HG03097 (cell line): Measurements from ENCODE around the gene ZW10.

Source experiments
- ATAC-seq: cut with Tn5 transposase; IDR thresholded peaks from one replicate; pipeline ENCODE4 v1.9.1; 2021; ENCODE audit not compliant: unreplicated experiment, low FRiP score

ZW10 gene

GRCh38 chr11:113701491-113701890, 72.0 kb downstream of the ZW10 start:
- ATAC-seq, result no peak

GRCh38 chr11:113698515-113698914, 75.0 kb downstream of the ZW10 start:
- no peak for ATAC-seq

- ATAC-seq, result no peak
Measured at GRCh38 chr11:113697756-113698407, 75.6 kb downstream of the ZW10 start.

GRCh38 chr11:113697111-113697510, 76.4 kb downstream of the ZW10 start:
- ATAC-seq, result no peak

GRCh38 chr11:113695207-113695606, 78.3 kb downstream of the ZW10 start:
- ATAC-seq, result no peak

GRCh38 chr11:113694390-113694789, 79.1 kb downstream of the ZW10 start:
- no peak for ATAC-seq

- ATAC-seq, result no peak
Measured at GRCh38 chr11:113693030-113693429, 80.5 kb downstream of the ZW10 start.

- ATAC-seq, result no peak
Measured at GRCh38 chr11:113690619-113691569, 82.6 kb downstream of the ZW10 start.

- ATAC-seq, result no peak
Measured at GRCh38 chr11:113689768-113690618, 83.5 kb downstream of the ZW10 start.

- no peak for ATAC-seq
Measured at GRCh38 chr11:113685654-113686359, 87.7 kb downstream of the ZW10 start.

GRCh38 chr11:113684496-113684895, 89.0 kb downstream of the ZW10 start:
- no peak for ATAC-seq

- ATAC-seq, result no peak
Measured at GRCh38 chr11:113683481-113684046, 89.9 kb downstream of the ZW10 start.
